ENCODE data around the gene RBM20.

The RBM20 gene

DNA sequence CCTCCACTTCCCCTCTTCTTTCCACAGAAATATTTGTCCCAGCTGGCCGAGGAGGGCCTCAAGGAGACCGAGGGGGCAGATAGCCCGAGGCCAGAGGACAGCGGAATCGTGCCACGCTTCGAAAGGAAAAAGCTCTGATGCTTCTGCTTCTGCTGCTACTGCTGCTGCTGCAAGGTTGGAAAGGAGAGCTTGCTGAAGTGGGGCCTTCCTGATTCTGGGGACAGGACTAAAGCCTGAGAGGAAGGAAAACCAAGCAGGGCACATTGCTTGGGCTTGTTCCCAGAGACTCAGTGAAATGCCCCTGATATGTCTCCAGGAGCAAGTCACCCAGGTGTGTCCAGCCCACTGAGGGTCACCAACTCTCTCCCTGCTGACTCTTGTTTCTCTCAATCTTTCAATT is 191.7 kb downstream of the RBM20 start:
- no peak for DNase-seq (ENCODE audit: low spot score)

- DNase-seq (ENCODE audit: low spot score): no peak
These were observed 192.6 kb downstream of the RBM20 start for GRCh38 chr10:110836706-110837105.

GRCh38 chr10:110837418-110838171 is 193.5 kb downstream of the RBM20 start:
- no peak for DNase-seq (ENCODE audit: low spot score)

DNA sequence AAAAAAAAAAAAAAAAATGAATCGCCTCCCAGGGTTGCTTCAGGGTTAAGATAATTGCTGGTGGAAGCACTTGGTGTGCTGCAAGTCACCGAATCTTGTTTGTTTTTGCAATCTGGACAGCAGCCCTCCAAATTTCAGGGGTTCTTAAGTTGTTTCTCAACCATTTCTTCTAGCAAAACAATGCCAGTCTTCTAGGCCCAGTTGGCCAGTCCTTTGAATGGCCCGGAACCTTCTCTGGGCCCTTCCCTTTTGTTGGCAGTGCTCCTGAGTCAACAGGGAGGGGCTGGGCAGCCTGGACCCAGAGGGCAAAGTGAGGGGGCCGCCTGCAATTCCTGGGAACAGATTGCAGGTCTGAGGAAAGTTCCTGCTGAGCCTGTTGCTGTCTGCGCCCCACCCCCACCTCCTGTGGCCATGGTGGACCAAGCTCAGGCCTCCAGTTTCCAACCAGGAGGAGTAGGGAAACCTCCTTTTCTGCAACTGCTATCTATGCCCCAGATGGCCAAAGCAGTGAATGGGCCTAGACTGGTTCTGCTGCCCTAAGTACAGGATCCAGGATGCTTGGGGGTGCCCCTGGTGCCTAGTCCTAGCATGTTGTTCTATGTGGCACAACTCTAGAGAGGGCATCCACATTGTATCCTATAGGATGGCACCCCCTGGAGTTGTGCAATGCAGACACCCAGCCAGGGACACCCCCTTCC is 196.2 kb downstream of the RBM20 start:
- no peak for DNase-seq (ENCODE audit: low spot score)

GRCh38 chr10:110840923-110841428 is 196.8 kb downstream of the RBM20 start:
- DNase-seq (ENCODE audit: low spot score): no peak

- DNase-seq (ENCODE audit: low spot score): no peak
These were observed 197.7 kb downstream of the RBM20 start for GRCh38 chr10:110841767-110842267.

DNA sequence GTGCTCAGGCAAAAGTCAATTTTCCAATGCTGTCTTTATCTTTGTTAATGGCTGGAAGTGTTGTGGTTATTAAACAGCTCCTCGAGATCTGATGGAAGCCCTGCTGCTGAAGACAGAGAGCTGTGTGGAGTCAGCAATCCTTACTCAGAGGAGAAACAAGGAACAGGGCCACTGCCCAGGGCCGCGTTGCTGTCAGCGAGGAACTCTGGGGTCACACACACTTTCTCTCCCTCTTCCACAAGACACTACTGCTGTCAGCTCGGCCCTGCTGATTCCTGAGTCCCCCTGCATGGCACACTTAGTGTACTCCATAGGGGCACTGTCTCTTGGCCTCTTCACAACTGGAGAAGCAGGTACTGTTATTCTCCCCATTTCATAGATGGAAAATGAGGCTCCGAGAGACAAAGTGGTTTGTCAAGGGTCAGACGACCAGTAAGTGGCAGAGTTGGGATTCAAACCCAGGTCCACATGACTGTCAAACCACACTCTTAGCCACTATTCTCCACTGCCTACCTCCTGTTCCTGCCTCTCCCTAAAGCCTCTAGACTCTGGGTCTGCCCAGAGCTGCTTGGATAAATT is 198.3 kb downstream of the RBM20 start:
- DNase-seq (ENCODE audit: low spot score): no peak

- DNase-seq (ENCODE audit: low spot score): peak; percentile 49
These were observed 198.9 kb downstream of the RBM20 start for GRCh38 chr10:110843031-110843430.

- no peak for DNase-seq (ENCODE audit: low spot score)
These were observed 199.9 kb downstream of the RBM20 start for GRCh38 chr10:110843796-110844616.

GRCh38 chr10:110844617-110844881 is 200.4 kb downstream of the RBM20 start:
- DNase-seq (ENCODE audit: low spot score): no peak

- DNase-seq (ENCODE audit: low spot score): no peak
These were observed 201.1 kb downstream of the RBM20 start for GRCh38 chr10:110845192-110845755.

GRCh38 chr10:110845756-110846620 is 201.9 kb downstream of the RBM20 start:
- no peak for DNase-seq (ENCODE audit: low spot score)

DNA sequence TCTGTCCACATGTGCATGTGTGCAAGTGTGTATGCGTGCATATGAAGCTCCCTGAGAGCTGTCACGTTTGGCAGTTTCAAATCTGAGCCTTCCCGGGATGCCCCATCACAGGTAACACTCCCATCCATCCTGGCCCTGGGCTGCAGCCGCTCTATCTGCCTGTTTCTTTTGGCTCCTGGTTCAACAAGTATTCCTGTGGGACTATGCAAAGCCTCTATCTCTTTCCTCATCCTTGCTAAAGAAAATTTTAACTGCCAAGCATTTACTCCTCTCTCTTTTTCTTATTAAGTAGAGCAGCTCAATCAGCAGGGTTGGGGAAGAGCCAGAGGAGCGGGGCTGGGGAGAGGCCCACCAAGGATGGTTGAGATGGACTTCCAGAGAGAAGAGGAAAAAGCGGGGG is 203.2 kb downstream of the RBM20 start:
- DNase-seq (ENCODE audit: low spot score): no peak

DNA sequence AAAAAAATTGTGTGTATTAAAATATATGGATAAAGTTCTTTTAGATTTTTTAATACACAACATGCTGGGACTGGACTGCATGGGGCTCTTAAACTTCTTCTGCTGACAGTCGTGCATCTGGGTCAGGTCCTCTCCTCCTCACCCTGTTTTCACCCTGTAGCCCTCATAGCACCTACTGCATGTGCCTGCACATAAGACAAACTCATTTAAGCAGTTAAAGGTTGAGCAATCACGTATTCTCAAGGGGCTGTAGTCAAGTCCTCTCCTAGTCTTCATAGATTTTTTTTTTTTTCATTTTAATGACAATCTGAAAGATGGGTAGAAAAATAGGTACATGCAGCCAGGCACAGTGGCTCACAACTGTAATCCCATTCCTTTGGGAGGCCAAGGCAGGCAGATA is 204.0 kb downstream of the RBM20 start:
- DNase-seq (ENCODE audit: low spot score): no peak

GRCh38 chr10:110850099-110850498 is 206.0 kb downstream of the RBM20 start:
- no peak for DNase-seq (ENCODE audit: low spot score)

DNA sequence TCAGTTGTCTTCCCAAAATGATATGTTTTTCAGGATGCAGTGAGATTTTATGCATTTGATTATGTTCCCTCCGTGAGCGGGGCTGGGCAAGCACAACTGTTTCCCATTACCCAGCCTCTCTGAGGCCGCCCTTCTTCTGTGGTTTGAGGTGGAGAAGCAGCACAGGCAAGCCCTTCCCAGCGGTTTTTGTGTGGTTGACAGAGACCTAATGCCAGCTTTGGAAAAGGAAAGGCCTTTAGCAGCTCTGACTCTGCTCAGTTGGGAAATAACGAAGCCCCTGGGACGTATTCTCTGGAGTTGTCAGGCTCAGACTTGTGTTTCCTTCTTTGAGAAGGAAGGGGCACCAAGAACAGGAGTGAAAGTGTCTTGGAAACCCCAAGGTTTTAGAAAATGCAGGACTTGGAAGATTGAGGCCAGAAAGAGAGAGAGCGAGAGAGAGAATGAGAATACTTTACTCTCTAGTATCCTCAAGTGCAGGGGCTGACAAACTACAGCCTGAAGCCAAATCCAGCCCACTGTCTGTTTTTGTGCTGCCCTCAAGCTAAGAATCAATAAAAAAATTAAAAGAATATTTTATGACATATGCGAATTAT is 207.0 kb downstream of the RBM20 start:
- no peak for DNase-seq (ENCODE audit: low spot score)

GRCh38 chr10:110852255-110852896 is 208.2 kb downstream of the RBM20 start:
- no peak for DNase-seq (ENCODE audit: low spot score)

DNA sequence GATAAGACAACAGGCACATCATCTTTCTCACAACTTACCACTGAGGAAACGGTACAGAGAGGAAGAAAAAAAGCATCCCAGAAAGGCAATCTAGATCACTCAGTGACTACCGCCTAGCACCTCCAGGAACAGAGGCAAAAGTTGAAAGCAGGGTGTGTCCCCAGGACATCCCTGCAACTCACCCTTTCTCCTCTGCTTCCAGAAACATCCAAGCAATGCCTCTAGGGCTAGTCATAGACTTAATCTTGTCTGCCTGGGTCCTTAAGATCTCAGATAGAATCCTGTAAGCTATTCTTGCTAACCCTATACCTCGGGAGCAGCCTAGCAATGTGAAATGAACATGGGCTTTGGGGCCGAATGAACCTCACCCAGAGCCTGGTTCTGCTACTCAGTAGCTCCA is 208.8 kb downstream of the RBM20 start:
- DNase-seq (ENCODE audit: low spot score): no peak

- no peak for DNase-seq (ENCODE audit: low spot score)
These were observed 209.9 kb downstream of the RBM20 start for GRCh38 chr10:110853921-110854605.
